Loucy (cell line): ENCODE data around the gene MACROD2.

ENCODE experiments used
- H2AFZ ChIP-seq: fragments of 200-600 bp; sonication (generic); 2 replicates; pipeline ENCODE4 v1.6.0; 2016; ENCODE audit warnings: antibody characterized with exemption, mild to moderate bottlenecking, low read length, moderate library complexity
- H3F3A ChIP-seq: fragments of 200-600 bp; 2 replicates; pipeline ENCODE4 v1.6.0; 2016; ENCODE audit warnings: antibody characterized with exemption, low read depth, mild to moderate bottlenecking
- H3K27me3 ChIP-seq: fragments of 200-600 bp; sonication (generic); 2 replicates; pipeline ENCODE4 v1.6.1; 2014; ENCODE audit warnings: low read length, mild to moderate bottlenecking; ENCODE audit not compliant: insufficient read depth, poor library complexity, severe bottlenecking
- H3K36me3 ChIP-seq: fragments of 200-600 bp; sonication (generic); 2 replicates; pipeline ENCODE4 v1.6.1; 2016; ENCODE audit warnings: low read length; ENCODE audit not compliant: insufficient read depth
- H3K4me1 ChIP-seq: fragments of 200-600 bp; sonication (generic); 2 replicates; pipeline ENCODE4 v1.5.1; 2014; ENCODE audit warnings: low read length, mild to moderate bottlenecking; ENCODE audit not compliant: insufficient read depth, poor library complexity, severe bottlenecking
- H3K4me2 ChIP-seq: fragments of 200-600 bp; sonication (generic); 2 replicates; pipeline ENCODE4 v1.6.0; 2014; ENCODE audit warnings: antibody characterized with exemption, low read length, low read depth, mild to moderate bottlenecking; ENCODE audit not compliant: poor library complexity, severe bottlenecking
- H3K4me3 ChIP-seq: fragments of 200-600 bp; sonication (generic); 2 replicates; pipeline ENCODE4 v1.5.1; 2014; ENCODE audit warnings: low read length, mild to moderate bottlenecking, mixed read lengths; ENCODE audit not compliant: poor library complexity, severe bottlenecking
- H3K79me2 ChIP-seq: fragments of 200-600 bp; sonication (generic); 2 replicates; pipeline ENCODE4 v1.6.1; 2014; ENCODE audit warnings: low read length; ENCODE audit not compliant: insufficient read depth
- H3K9ac ChIP-seq: fragments of 200-600 bp; sonication (generic); 2 replicates; pipeline ENCODE4 v1.6.0; 2014; ENCODE audit warnings: mild to moderate bottlenecking, low read depth, low read length, moderate library complexity; ENCODE audit not compliant: poor library complexity, severe bottlenecking
- H3K9me2 ChIP-seq: fragments of 200-600 bp; sonication (generic); replicated peaks from 2 replicates; pipeline ENCODE4 v1.6.1; 2016; ENCODE audit warnings: low read depth, low read length, mixed read lengths
- H3K9me3 ChIP-seq: fragments of 200-600 bp; sonication (generic); 2 replicates; pipeline ENCODE4 v1.6.1; 2014; ENCODE audit warnings: mild to moderate bottlenecking, antibody characterized with exemption, low read length, low read depth; ENCODE audit not compliant: insufficient read depth
- H4K20me1 ChIP-seq: fragments of 200-600 bp; sonication (generic); 2 replicates; pipeline ENCODE4 v1.6.0; 2014; ENCODE audit warnings: antibody characterized with exemption, low read length, mild to moderate bottlenecking; ENCODE audit not compliant: insufficient read depth, poor library complexity, severe bottlenecking
- CTCF ChIP-seq: fragments of 200-600 bp; sonication (generic); conservative IDR thresholded peaks from 2 replicates; pipeline ENCODE4 v1.5.1; 2014; ENCODE audit warnings: mild to moderate bottlenecking, antibody characterized with exemption, low read length
- EZH2phosphoT487 ChIP-seq: fragments of 200-600 bp; IDR thresholded peaks from 2 replicates; pipeline ENCODE4 v1.6.1; 2018; ENCODE audit warnings: antibody characterized with exemption, mild to moderate bottlenecking, moderate library complexity, borderline replicate concordance

MACROD2 gene

DNA sequence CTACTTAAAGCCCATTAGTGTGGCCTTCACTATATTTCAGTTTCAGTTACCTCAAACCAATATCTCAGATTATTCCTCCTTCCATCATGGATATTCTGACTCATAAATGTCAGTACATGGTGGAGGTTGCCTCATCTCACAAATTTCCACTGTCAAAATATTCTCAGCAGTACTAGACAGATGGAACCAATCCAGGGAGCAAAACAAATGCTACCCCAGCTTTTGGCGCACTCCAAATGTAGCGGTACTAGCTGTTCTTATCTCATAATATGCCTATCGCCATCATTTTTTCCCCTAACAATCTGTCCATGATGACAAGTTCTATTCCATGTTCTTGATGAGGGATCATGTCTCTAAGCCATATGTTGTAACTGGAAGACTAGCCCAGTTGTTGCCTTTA is 1551.8 kb downstream of the MACROD2 start:
- H3K27me3 ChIP-seq, result no peaks in the 10 kb centered on the region
- H3K9me3 ChIP-seq, result no peaks in the 10 kb centered on the region; the same call in 1 of the 2 replicates
- no peaks in the 10 kb centered on the region for H3K4me1 ChIP-seq
- H3K9me2 ChIP-seq, result no peaks in the 10 kb centered on the region
- H3K4me2 ChIP-seq, result no peak overlapping the region
- H4K20me1 ChIP-seq, result no peaks in the 10 kb centered on the region
- H3K36me3 ChIP-seq, result no peaks in the 10 kb centered on the region
- no peak overlapping the region for H3K4me3 ChIP-seq
- no peak overlapping the region for H2AFZ ChIP-seq
- no peak overlapping the region for H3K9ac ChIP-seq
- TF ChIP-seq EZH2phosphoT487 (no peak), CTCF (no peak)
- H3F3A ChIP-seq, result no peaks in the 10 kb centered on the region
- H3K79me2 ChIP-seq, result no peaks in the 10 kb centered on the region

GRCh38 chr20:15550116-15550870 is 1555.0 kb downstream of the MACROD2 start:
- Histone ChIP-seq H3K27me3 (no peaks in the 10 kb centered on the region), H2AFZ (no peak overlapping the region), H3F3A (no peaks in the 10 kb centered on the region), H3K4me3 (no peak overlapping the region), H3K9ac (no peak overlapping the region), H3K4me2 (no peak overlapping the region), H3K4me1 (no peaks in the 10 kb centered on the region), H4K20me1 (no peaks in the 10 kb centered on the region), H3K36me3 (no peaks in the 10 kb centered on the region), H3K79me2 (no peaks in the 10 kb centered on the region), H3K9me2 (no peaks in the 10 kb centered on the region), H3K9me3 (peaks cover 5% of the 10 kb centered on the region; the same call in 1 of the 2 replicates)
- TF ChIP-seq CTCF (no peak), EZH2phosphoT487 (no peak)

DNA sequence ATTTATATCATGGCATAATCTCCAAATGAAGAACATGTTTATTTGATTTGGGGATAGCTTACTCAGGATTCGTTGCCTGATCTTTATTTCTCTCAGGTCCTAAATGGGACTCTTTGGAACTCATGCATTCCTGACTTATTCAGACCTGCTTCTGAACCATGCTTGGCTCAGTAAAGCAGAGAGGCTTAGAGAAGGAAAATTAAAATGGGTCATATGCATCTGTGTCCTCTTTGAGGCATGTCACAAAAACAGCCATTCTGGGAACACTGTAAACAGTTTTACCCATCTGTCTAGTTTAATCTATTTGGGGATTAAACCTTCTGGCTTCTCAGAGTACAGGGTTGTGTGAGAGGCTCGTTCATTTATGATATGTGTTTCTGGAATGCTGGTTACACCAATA is 1560.6 kb downstream of the MACROD2 start:
- H3K36me3 ChIP-seq, result no peaks in the 10 kb centered on the region
- no peaks in the 10 kb centered on the region for H3K27me3 ChIP-seq
- no peak overlapping the region for H3K9ac ChIP-seq
- H3K9me3 ChIP-seq, result peaks cover 5% of the 10 kb centered on the region; the same call in 1 of the 2 replicates
- H3F3A ChIP-seq, result no peaks in the 10 kb centered on the region
- TF ChIP-seq CTCF (no peak), EZH2phosphoT487 (no peak)
- H2AFZ ChIP-seq, result no peak overlapping the region
- H3K9me2 ChIP-seq, result no peaks in the 10 kb centered on the region
- H3K4me3 ChIP-seq, result no peak overlapping the region
- no peaks in the 10 kb centered on the region for H4K20me1 ChIP-seq
- H3K79me2 ChIP-seq, result no peaks in the 10 kb centered on the region
- H3K4me1 ChIP-seq, result no peaks in the 10 kb centered on the region
- no peak overlapping the region for H3K4me2 ChIP-seq
